22Rv1 (cell line): Measurements from ENCODE around the gene SWT1.

Experiments used
- ZFX ChIP-seq: fragments of 450-650 bp; IDR thresholded peaks from 2 replicates; pipeline ENCODE4 v1.6.1; 2017; ENCODE audit warnings: antibody characterized with exemption, borderline replicate concordance
- TF ChIP-seq, protein P1 (sequence below): fragments of 450-650 bp; IDR thresholded peaks from 2 replicates; pipeline ENCODE4 v1.5.1; 2017; ENCODE audit warnings: mild to moderate bottlenecking

DNA sequence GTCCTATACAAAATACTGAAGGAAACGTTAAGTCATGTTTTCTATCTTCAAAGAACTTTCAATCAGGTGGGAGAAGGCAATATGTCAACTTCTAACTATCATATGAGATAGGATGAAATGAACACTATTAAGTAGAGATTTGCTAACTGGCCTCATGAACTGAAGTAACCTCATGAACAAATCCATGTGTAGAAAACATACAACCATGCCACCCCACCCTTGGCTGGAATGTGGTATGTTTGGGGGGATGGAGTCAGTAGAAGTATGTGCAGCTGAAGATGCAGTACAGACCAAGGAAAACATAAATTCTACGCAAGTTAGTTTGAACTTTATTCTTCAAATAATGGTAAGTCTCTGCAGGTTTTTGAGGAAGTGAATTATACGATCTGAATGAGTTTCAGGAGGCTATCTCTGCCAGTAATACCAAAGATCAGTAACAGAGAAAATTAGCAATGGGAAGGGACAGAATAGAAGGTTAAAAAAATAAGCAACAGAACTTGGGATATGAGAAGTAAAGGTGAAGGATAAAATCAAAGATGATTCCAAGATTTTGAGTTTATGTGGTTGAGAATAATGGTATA lies 4.7 kb upstream of the SWT1 start:
- TF ChIP-seq, protein P1, sequence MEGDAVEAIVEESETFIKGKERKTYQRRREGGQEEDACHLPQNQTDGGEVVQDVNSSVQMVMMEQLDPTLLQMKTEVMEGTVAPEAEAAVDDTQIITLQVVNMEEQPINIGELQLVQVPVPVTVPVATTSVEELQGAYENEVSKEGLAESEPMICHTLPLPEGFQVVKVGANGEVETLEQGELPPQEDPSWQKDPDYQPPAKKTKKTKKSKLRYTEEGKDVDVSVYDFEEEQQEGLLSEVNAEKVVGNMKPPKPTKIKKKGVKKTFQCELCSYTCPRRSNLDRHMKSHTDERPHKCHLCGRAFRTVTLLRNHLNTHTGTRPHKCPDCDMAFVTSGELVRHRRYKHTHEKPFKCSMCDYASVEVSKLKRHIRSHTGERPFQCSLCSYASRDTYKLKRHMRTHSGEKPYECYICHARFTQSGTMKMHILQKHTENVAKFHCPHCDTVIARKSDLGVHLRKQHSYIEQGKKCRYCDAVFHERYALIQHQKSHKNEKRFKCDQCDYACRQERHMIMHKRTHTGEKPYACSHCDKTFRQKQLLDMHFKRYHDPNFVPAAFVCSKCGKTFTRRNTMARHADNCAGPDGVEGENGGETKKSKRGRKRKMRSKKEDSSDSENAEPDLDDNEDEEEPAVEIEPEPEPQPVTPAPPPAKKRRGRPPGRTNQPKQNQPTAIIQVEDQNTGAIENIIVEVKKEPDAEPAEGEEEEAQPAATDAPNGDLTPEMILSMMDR: no peak
- no peak for TF ChIP-seq ZFX
